HepG2 (cell line): ENCODE measurements around the gene MAPK1. TPM values are rescaled to one million over a fixed set of nuclear protein-coding genes. Genes with fewer than 3 reads are reported as not detected.

Source experiments
- ARNT ChIP-seq: fragments of 450-650 bp; IDR thresholded peaks from 2 replicates; pipeline ENCODE4 v1.6.1; 2017
- CEBPG ChIP-seq: IDR thresholded peaks from 2 replicates; pipeline ENCODE4 v1.6.1; 2016
- CENPX ChIP-seq: sonication (generic); formaldehyde crosslinking; IDR thresholded peaks from 2 replicates; pipeline ENCODE4 v1.9.0; 2021; ENCODE audit warnings: mild to moderate bottlenecking, missing genetic modification reagents, moderate library complexity
- DNMT3B ChIP-seq: conservative IDR thresholded peaks from 2 replicates; pipeline ENCODE4 v1.6.1; 2016; ENCODE audit warnings: missing biosample characterization, control low read depth
- ESRRA ChIP-seq: sonication (generic); formaldehyde crosslinking; IDR thresholded peaks from 2 replicates; pipeline ENCODE4 v1.5.1; 2020; ENCODE audit warnings: mild to moderate bottlenecking, low read depth, missing genetic modification reagents
- ETV6 ChIP-seq: sonication (generic); formaldehyde crosslinking; conservative IDR thresholded peaks from 2 replicates; pipeline ENCODE4 v1.4.0; 2020; ENCODE audit warnings: missing genetic modification reagents
- FOSL1 ChIP-seq: sonication (generic); formaldehyde crosslinking; IDR thresholded peaks from 2 replicates; pipeline ENCODE4 v1.9.0; 2021; ENCODE audit warnings: missing genetic modification reagents, borderline replicate concordance
- FOXM1 ChIP-seq: sonication (generic); formaldehyde crosslinking; IDR thresholded peaks from 2 replicates; pipeline ENCODE4 v1.5.0; 2020; ENCODE audit warnings: missing genetic modification reagents
- GPN1 ChIP-seq: sonication (generic); formaldehyde crosslinking; IDR thresholded peaks from 2 replicates; pipeline ENCODE4 v1.5.1; 2020; ENCODE audit warnings: missing genetic modification reagents, borderline replicate concordance
- HHEX ChIP-seq: IDR thresholded peaks from 2 replicates; pipeline ENCODE4 v1.6.1; 2016; ENCODE audit warnings: control low read depth
- MAFK ChIP-seq, 2 experiments: IDR thresholded peaks in 1 of 2; conservative IDR thresholded peaks in 1 of 2; 2 replicates each; pipeline ENCODE4 v1.6.1; 2011; ENCODE audit warnings: improper control_type of control experiment in 2 of 2, low read length in 2 of 2
- MBNL3 ChIP-seq: fragments of 250-450 bp; sonication (Bioruptor Pico); conservative IDR thresholded peaks from 2 replicates; pipeline ENCODE4 v1.8.0; 2022; ENCODE audit warnings: mild to moderate bottlenecking, inconsistent platforms
- MXI1 ChIP-seq: IDR thresholded peaks from 3 replicates; pipeline ENCODE4 v1.6.1; 2012; ENCODE audit warnings: low read depth, low read length, inconsistent platforms, borderline replicate concordance
- SRSF1 ChIP-seq: fragments of 200-400 bp; formaldehyde crosslinking; optimal IDR thresholded peaks from 2 replicates; pipeline ENCODE3; 2017; ENCODE audit warnings: mild to moderate bottlenecking, low read depth, low read length, moderate library complexity
- TBX3 ChIP-seq: fragments of 450-650 bp; IDR thresholded peaks from 2 replicates; pipeline ENCODE4 v1.6.1; 2017; ENCODE audit warnings: antibody characterized with exemption, mild to moderate bottlenecking, inconsistent platforms, borderline replicate concordance
- TEAD2 ChIP-seq: sonication (generic); formaldehyde crosslinking; IDR thresholded peaks from 2 replicates; pipeline ENCODE4 v1.9.0; 2021; ENCODE audit warnings: missing genetic modification reagents
- TRIM24 ChIP-seq: sonication (generic); formaldehyde crosslinking; IDR thresholded peaks from 2 replicates; pipeline ENCODE4 v1.8.0; 2022; ENCODE audit warnings: mild to moderate bottlenecking, missing genetic modification reagents
- ZNF180 ChIP-seq: sonication (generic); formaldehyde crosslinking; IDR thresholded peaks from 2 replicates; pipeline ENCODE4 v1.4.0; 2020; ENCODE audit warnings: low read depth, missing genetic modification reagents, borderline replicate concordance
- ZNF337 ChIP-seq: sonication (generic); formaldehyde crosslinking; IDR thresholded peaks from 2 replicates; pipeline ENCODE4 v1.5.1; 2020; ENCODE audit warnings: missing genetic modification reagents, low read depth, mild to moderate bottlenecking, borderline replicate concordance
- ZNF468 ChIP-seq: sonication (generic); formaldehyde crosslinking; IDR thresholded peaks from 2 replicates; pipeline ENCODE4 v1.8.0; 2022; ENCODE audit warnings: mild to moderate bottlenecking, moderate library complexity, missing genetic modification reagents
- ZNF564 ChIP-seq: sonication (generic); formaldehyde crosslinking; IDR thresholded peaks from 2 replicates; pipeline ENCODE4 v1.8.1; 2023; ENCODE audit warnings: mild to moderate bottlenecking, missing genetic modification reagents
- ZNF775 ChIP-seq: sonication (generic); formaldehyde crosslinking; IDR thresholded peaks from 2 replicates; pipeline ENCODE4 v1.4.0; 2020; ENCODE audit warnings: missing genetic modification reagents, mild to moderate bottlenecking, moderate library complexity, borderline replicate concordance
- ZSCAN25 ChIP-seq: sonication (generic); formaldehyde crosslinking; IDR thresholded peaks from 2 replicates; pipeline ENCODE4 v1.8.0; 2022; ENCODE audit warnings: mild to moderate bottlenecking, missing genetic modification reagents
- polyA plus RNA-seq, 8 experiments: library from polyadenylated mRNA; depleted of rRNA in 3 of 8; stranded (reverse) in 7 of 8; unstranded in 1 of 8; fragments of >200 nt; fragmentation: Illumina TruSeq in 4 of 8; extraction: Trizol in 4 of 8; gene quantifications; 2 replicates each; pipeline versions ENCODE4 v1.2.1 to v1.2.3, GENCODE V29; 2011 to 2016; ENCODE audit warnings: low read depth in 4 of 8, missing spikeins in 1 of 8, mixed read lengths in 1 of 8; ENCODE audit not compliant: insufficient read depth in 1 of 8
- total RNA-seq, 5 experiments: library from RNA; depleted of rRNA; stranded (reverse); fragments of >200 nt; fragmentation: Illumina TruSeq; extraction: Trizol; gene quantifications; 2 replicates each; pipeline ENCODE4 v1.2.3, GENCODE V29; 2016; ENCODE audit warnings: low read depth in 1 of 5
- TF ChIP-seq, protein P1 (sequence below): sonication (generic); formaldehyde crosslinking; IDR thresholded peaks from 2 replicates; pipeline ENCODE4 v1.4.0; 2020; ENCODE audit warnings: low read depth, missing genetic modification reagents
- TF ChIP-seq, protein P2 (sequence below), 2 experiments: sonication (generic) in 1 of 2; formaldehyde crosslinking in 1 of 2; IDR thresholded peaks; 2 replicates each; pipeline versions ENCODE4 v1.4.0 to v1.6.1; 2016 to 2020; ENCODE audit warnings: borderline replicate concordance in 1 of 2, low read depth in 1 of 2, mild to moderate bottlenecking in 1 of 2, missing genetic modification reagents in 1 of 2

Gene MAPK1
- total and polyA plus RNA-seq, 2 of the 13 experiments (the other 11 are each of a cell fraction or from before 2014, with no cell fraction given), result 107 to 114 TPM

DNA sequence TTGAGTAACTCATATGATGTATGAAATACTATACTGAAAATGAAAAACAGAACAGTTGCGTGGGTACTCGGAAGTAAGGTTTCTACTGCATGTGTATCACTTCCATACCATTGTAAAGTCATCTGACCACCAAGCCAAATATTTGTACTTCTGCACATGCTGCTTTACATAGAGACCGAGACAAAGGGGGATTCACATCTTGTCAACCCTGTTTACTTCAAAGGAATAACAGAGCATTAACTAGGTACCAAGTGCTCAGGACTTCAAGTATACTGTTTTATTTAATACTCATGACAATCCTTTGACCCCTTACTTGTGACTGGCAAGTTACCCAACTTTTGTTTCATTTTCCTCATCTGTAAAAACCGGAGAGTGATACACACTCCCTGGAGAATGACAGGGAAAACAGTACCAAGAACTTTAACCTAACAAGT, 9.9 kb downstream of the MAPK1 start (continued):
- TF ChIP-seq MBNL3, result no peak
- peak; percentile 38 for TF ChIP-seq CEBPG (CRISPR knock-in tag)
- no peak for TF ChIP-seq ZNF337
- no peak for TF ChIP-seq ARNT
- no peak for TF ChIP-seq CENPX
- TF ChIP-seq DNMT3B (CRISPR knock-in tag), result no peak
- TF ChIP-seq, protein P1, sequence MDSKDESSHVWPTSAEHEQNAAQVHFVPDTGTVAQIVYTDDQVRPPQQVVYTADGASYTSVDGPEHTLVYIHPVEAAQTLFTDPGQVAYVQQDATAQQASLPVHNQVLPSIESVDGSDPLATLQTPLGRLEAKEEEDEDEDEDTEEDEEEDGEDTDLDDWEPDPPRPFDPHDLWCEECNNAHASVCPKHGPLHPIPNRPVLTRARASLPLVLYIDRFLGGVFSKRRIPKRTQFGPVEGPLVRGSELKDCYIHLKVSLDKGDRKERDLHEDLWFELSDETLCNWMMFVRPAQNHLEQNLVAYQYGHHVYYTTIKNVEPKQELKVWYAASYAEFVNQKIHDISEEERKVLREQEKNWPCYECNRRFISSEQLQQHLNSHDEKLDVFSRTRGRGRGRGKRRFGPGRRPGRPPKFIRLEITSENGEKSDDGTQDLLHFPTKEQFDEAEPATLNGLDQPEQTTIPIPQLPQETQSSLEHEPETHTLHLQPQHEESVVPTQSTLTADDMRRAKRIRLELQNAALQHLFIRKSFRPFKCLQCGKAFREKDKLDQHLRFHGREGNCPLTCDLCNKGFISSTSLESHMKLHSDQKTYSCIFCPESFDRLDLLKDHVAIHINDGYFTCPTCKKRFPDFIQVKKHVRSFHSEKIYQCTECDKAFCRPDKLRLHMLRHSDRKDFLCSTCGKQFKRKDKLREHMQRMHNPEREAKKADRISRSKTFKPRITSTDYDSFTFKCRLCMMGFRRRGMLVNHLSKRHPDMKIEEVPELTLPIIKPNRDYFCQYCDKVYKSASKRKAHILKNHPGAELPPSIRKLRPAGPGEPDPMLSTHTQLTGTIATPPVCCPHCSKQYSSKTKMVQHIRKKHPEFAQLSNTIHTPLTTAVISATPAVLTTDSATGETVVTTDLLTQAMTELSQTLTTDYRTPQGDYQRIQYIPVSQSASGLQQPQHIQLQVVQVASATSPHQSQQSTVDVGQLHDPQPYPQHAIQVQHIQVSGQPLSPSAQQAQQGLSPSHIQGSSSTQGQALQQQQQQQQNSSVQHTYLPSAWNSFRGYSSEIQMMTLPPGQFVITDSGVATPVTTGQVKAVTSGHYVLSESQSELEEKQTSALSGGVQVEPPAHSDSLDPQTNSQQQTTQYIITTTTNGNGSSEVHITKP (CRISPR knock-in tag), result no peak
- TF ChIP-seq GPN1, result no peak
- TF ChIP-seq SRSF1, result no peak
- TF ChIP-seq ZSCAN25 (CRISPR knock-in tag), result no peak
- peak; percentile 65; the same call in 1 of the 3 replicates for TF ChIP-seq MXI1
- TF ChIP-seq, protein P2, sequence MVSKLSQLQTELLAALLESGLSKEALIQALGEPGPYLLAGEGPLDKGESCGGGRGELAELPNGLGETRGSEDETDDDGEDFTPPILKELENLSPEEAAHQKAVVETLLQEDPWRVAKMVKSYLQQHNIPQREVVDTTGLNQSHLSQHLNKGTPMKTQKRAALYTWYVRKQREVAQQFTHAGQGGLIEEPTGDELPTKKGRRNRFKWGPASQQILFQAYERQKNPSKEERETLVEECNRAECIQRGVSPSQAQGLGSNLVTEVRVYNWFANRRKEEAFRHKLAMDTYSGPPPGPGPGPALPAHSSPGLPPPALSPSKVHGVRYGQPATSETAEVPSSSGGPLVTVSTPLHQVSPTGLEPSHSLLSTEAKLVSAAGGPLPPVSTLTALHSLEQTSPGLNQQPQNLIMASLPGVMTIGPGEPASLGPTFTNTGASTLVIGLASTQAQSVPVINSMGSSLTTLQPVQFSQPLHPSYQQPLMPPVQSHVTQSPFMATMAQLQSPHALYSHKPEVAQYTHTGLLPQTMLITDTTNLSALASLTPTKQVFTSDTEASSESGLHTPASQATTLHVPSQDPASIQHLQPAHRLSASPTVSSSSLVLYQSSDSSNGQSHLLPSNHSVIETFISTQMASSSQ (IDR thresholded peaks at IDR 0.05; ENCODE audit: low read depth), result no peak
- TF ChIP-seq, protein P2 (CRISPR knock-in tag; IDR thresholded peaks at IDR 0.05; ENCODE audit: borderline replicate concordance), result no peak; the same call in 1 of the 2 replicates
- no peak for TF ChIP-seq TRIM24 (CRISPR knock-in tag)
- 0 out of 2 replicates have a peak, but pooled peaks have one; percentile 31 for TF ChIP-seq ZNF564 (CRISPR knock-in tag)
- TF ChIP-seq TBX3, result 0 out of 2 replicates have a peak, but pooled peaks have one; percentile 33
- no peak for TF ChIP-seq FOSL1 (CRISPR knock-in tag)
- peak; percentile 36; the same call in 1 of the 2 replicates for TF ChIP-seq HHEX (CRISPR knock-in tag)
- no peak for TF ChIP-seq ESRRA (CRISPR knock-in tag)
- TF ChIP-seq TEAD2 (CRISPR knock-in tag), result no peak
- TF ChIP-seq ZNF775 (CRISPR knock-in tag), result no peak
- TF ChIP-seq MAFK (conservative IDR thresholded peaks at IDR 0.05 in 1 of 2, IDR thresholded peaks at IDR 0.05 in 1 of 2; ENCODE audit: low read length in 2 of 2), result no peak
- no peak for TF ChIP-seq ZNF468
- no peak for TF ChIP-seq ETV6 (CRISPR knock-in tag)
- no peak for TF ChIP-seq ZNF180 (CRISPR knock-in tag)
- no peak for TF ChIP-seq FOXM1 (CRISPR knock-in tag)
